C4-2B (cell line): ENCODE results near the gene PAXX.

Experiments used
- ZFX ChIP-seq: fragments of 450-650 bp; IDR thresholded peaks from 2 replicates; pipeline ENCODE4 v1.6.1; 2017
- TF ChIP-seq, protein P1 (sequence below): fragments of 450-650 bp; conservative IDR thresholded peaks from 2 replicates; pipeline ENCODE4 v1.5.1; 2017; ENCODE audit warnings: mild to moderate bottlenecking

- TF ChIP-seq, protein P1, sequence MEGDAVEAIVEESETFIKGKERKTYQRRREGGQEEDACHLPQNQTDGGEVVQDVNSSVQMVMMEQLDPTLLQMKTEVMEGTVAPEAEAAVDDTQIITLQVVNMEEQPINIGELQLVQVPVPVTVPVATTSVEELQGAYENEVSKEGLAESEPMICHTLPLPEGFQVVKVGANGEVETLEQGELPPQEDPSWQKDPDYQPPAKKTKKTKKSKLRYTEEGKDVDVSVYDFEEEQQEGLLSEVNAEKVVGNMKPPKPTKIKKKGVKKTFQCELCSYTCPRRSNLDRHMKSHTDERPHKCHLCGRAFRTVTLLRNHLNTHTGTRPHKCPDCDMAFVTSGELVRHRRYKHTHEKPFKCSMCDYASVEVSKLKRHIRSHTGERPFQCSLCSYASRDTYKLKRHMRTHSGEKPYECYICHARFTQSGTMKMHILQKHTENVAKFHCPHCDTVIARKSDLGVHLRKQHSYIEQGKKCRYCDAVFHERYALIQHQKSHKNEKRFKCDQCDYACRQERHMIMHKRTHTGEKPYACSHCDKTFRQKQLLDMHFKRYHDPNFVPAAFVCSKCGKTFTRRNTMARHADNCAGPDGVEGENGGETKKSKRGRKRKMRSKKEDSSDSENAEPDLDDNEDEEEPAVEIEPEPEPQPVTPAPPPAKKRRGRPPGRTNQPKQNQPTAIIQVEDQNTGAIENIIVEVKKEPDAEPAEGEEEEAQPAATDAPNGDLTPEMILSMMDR = no peak
- no peak for TF ChIP-seq ZFX
These were observed 16.1 kb downstream of the PAXX start for GRCh38 chr9:137008312-137008711.
